ENCODE measurements around the gene NR2F1. TPM values are rescaled to one million over a fixed set of nuclear protein-coding genes. Genes with fewer than 3 reads are reported as not detected.

The NR2F1 gene
- total RNA-seq, 1 experiment from 2014 or later, result 88.4 TPM

- no peak overlapping the region for H3K9ac ChIP-seq (ENCODE audit: low read length)
- DNase-seq (no peak), ATAC-seq (no peak)
- no peaks in the 10 kb centered on the region for H3K9me2 ChIP-seq (replicated peaks; ENCODE audit: low read length)
- no peaks in the 10 kb centered on the region for H4K20me1 ChIP-seq (ENCODE audit: low read length)
- H3K79me2 ChIP-seq (ENCODE audit: low read length), result no peaks in the 10 kb centered on the region
- BruUV-seq (replicated peaks), result no TSS peak
- no peaks in the 10 kb centered on the region for H3K36me3 ChIP-seq (ENCODE audit: low read depth, low read length)
- ChIA-PET CTCF (no interaction called here), POLR2A (ENCODE audit: unreplicated experiment) (no interaction called here)
- no peak overlapping the region for H2AFZ ChIP-seq (ENCODE audit: low read length)
- 0 out of 2 replicates have a peak, but pooled peaks cover 1% of the 10 kb centered on the region for H3K4me1 ChIP-seq (ENCODE audit: insufficient read depth, low read length)
- intact Hi-C loops (cut with micrococcal nuclease), result no loop called here
- no peak overlapping the region for H3K4me2 ChIP-seq (ENCODE audit: low read length)
- TF ChIP-seq EZH2phosphoT487 (IDR thresholded peaks at IDR 0.05; ENCODE audit: borderline replicate concordance, low read length) (no peak), CTCF (conservative IDR thresholded peaks at IDR 0.05; ENCODE audit: low read depth, low read length) (no peak), EZH2 (IDR thresholded peaks at IDR 0.05; ENCODE audit: low read length, unreplicated experiment) (no peak)
- H3K27me3 ChIP-seq (ENCODE audit: low read length), result no peaks in the 10 kb centered on the region
- H3K9me3 ChIP-seq (ENCODE audit: low read length), result no peaks in the 10 kb centered on the region
- H3F3A ChIP-seq (ENCODE audit: low read length, unreplicated experiment), result no peaks in the 10 kb centered on the region
- H3K4me3 ChIP-seq (ENCODE audit: low read length), result no peak overlapping the region
- H3K27ac ChIP-seq (ENCODE audit: low read length), result no peak overlapping the region
These were observed 43.8 kb downstream of the NR2F1 start for GRCh38 chr5:93626801-93627200.

- Histone ChIP-seq H2AFZ (ENCODE audit: low read length) (no peak overlapping the region), H3F3A (ENCODE audit: low read length, unreplicated experiment) (no peaks in the 10 kb centered on the region), H4K20me1 (ENCODE audit: low read length) (no peaks in the 10 kb centered on the region), H3K36me3 (ENCODE audit: low read depth, low read length) (no peaks in the 10 kb centered on the region), H3K27me3 (ENCODE audit: low read length) (no peaks in the 10 kb centered on the region), H3K4me1 (ENCODE audit: insufficient read depth, low read length) (no peaks in the 10 kb centered on the region), H3K4me3 (ENCODE audit: low read length) (no peak overlapping the region), H3K4me2 (ENCODE audit: low read length) (no peak overlapping the region), H3K9me3 (ENCODE audit: low read length) (no peaks in the 10 kb centered on the region), H3K9ac (ENCODE audit: low read length) (no peak overlapping the region), H3K79me2 (ENCODE audit: low read length) (no peaks in the 10 kb centered on the region), H3K27ac (ENCODE audit: low read length) (no peak overlapping the region), H3K9me2 (replicated peaks; ENCODE audit: low read length) (no peaks in the 10 kb centered on the region)
- DNase-seq (no peak), ATAC-seq (no peak)
- CTCF ChIA-PET, result no interaction called here
- TF ChIP-seq EZH2 (IDR thresholded peaks at IDR 0.05; ENCODE audit: low read length, unreplicated experiment), result no peak
- TF ChIP-seq EZH2phosphoT487 (IDR thresholded peaks at IDR 0.05; ENCODE audit: borderline replicate concordance, low read length), result no peak
- POLR2A ChIA-PET (ENCODE audit: unreplicated experiment), result no interaction called here
- intact Hi-C loops (cut with micrococcal nuclease), result no loop called here
- no TSS peak for BruUV-seq (replicated peaks)
These were observed 49.3 kb downstream of the NR2F1 start for GRCh38 chr5:93632327-93632726.

GRCh38 chr5:93635991-93636390 is 53.0 kb downstream of the NR2F1 start:
- CTCF ChIA-PET, result no interaction called here
- DNase-seq, result no peak
- TF ChIP-seq EZH2phosphoT487 (IDR thresholded peaks at IDR 0.05; ENCODE audit: borderline replicate concordance, low read length) (no peak), EZH2 (IDR thresholded peaks at IDR 0.05; ENCODE audit: low read length, unreplicated experiment) (no peak), CTCF (conservative IDR thresholded peaks at IDR 0.05; ENCODE audit: low read depth, low read length) (no peak)
- Histone ChIP-seq H3K4me2 (ENCODE audit: low read length) (no peak overlapping the region), H3K9me2 (replicated peaks; ENCODE audit: low read length) (no peaks in the 10 kb centered on the region), H3K4me1 (ENCODE audit: insufficient read depth, low read length) (no peaks in the 10 kb centered on the region), H2AFZ (ENCODE audit: low read length) (no peak overlapping the region), H3F3A (ENCODE audit: low read length, unreplicated experiment) (no peaks in the 10 kb centered on the region), H3K36me3 (ENCODE audit: low read depth, low read length) (no peaks in the 10 kb centered on the region), H3K27me3 (ENCODE audit: low read length) (no peaks in the 10 kb centered on the region), H4K20me1 (ENCODE audit: low read length) (no peaks in the 10 kb centered on the region), H3K4me3 (ENCODE audit: low read length) (no peak overlapping the region), H3K9me3 (ENCODE audit: low read length) (no peaks in the 10 kb centered on the region), H3K27ac (ENCODE audit: low read length) (no peak overlapping the region), H3K9ac (ENCODE audit: low read length) (no peak overlapping the region), H3K79me2 (ENCODE audit: low read length) (no peaks in the 10 kb centered on the region)
- intact Hi-C loops (cut with micrococcal nuclease), result no loop called here
- no peak for ATAC-seq
- no TSS peak for BruUV-seq (replicated peaks)
- POLR2A ChIA-PET (ENCODE audit: unreplicated experiment), result interaction anchor here (0.5 kb wide), 1 partner anchor 15 kb away, joined by 6 read pairs; no protein-coding TSS in a partner anchor
